CD4-positive, alpha-beta memory T cell (primary cell): ENCODE measurements around the gene ZWILCH. TPM values are rescaled to one million over a fixed set of nuclear protein-coding genes. Genes with fewer than 3 reads are reported as not detected.
"Not testable (repeated sequence)": the region's sequence is repeated elsewhere in the genome, so short reads cannot be mapped to it uniquely, and the experiment has no call there.

Source experiments
- CTCF ChIA-PET: fragments of 350-600 bp; sonication (Branson Sonifier 250); formaldehyde crosslinking; loops from one replicate; lab custom pipeline; 2021; ENCODE audit warnings: inconsistent platforms; ENCODE audit not compliant: partially characterized antibody; lab: Charles Lee
- POLR2A ChIA-PET: fragments of 350-600 bp; sonication (Branson Sonifier 250); formaldehyde crosslinking; loops from one replicate; lab custom pipeline; 2021; ENCODE audit not compliant: partially characterized antibody; lab: Charles Lee
- DNase-seq, 5 donors: peaks; one replicate each; pipeline versions ENCODE4 v3.0.0 to v3.0.0-alpha.2; 2020 to 2022; ENCODE audit warnings: mixed read lengths in 1 of 5
- H3K27ac ChIP-seq: one replicate; pipeline ENCODE4 v1.7.0; 2013; ENCODE audit warnings: low read depth, low read length
- H3K27me3 ChIP-seq: 2 replicates; pipeline ENCODE4 v1.7.0; 2013; ENCODE audit warnings: mild to moderate bottlenecking, low read length, moderate library complexity; ENCODE audit not compliant: insufficient read depth
- H3K36me3 ChIP-seq: 2 replicates; pipeline ENCODE4 v1.7.0; 2013; ENCODE audit warnings: mild to moderate bottlenecking, low read length, moderate library complexity; ENCODE audit not compliant: insufficient read depth
- H3K4me1 ChIP-seq: 2 replicates; pipeline ENCODE4 v1.7.0; 2013; ENCODE audit warnings: mild to moderate bottlenecking, low read length, moderate library complexity; ENCODE audit not compliant: insufficient read depth
- H3K4me3 ChIP-seq, 2 donors: one replicate each; pipeline ENCODE4 v1.7.0; 2013; ENCODE audit warnings: low read length in 2 of 2, mild to moderate bottlenecking in 1 of 2
- H3K9me3 ChIP-seq, 2 donors: one replicate each; pipeline ENCODE4 v1.7.0; 2013; ENCODE audit warnings: low read length in 2 of 2, control low read depth in 1 of 2; ENCODE audit not compliant: control insufficient read depth in 1 of 2
- H3K27ac Mint-ChIP-seq, 7 donors: one replicate each; pipeline ENCODE4 v1.8.0; 2020 to 2021; ENCODE audit warnings: mixed read lengths in 7 of 7, mild to moderate bottlenecking in 6 of 7, inconsistent platforms in 3 of 7, moderate library complexity in 3 of 7
- H3K27me3 Mint-ChIP-seq, 2 donors: one replicate each; pipeline ENCODE4 v1.8.0; 2020 to 2021; ENCODE audit warnings: mixed read lengths in 2 of 2
- H3K36me3 Mint-ChIP-seq, 2 donors: one replicate each; pipeline ENCODE4 v1.8.0; 2020 to 2021; ENCODE audit warnings: mixed read lengths in 2 of 2, inconsistent platforms in 1 of 2, mild to moderate bottlenecking in 1 of 2
- H3K4me1 Mint-ChIP-seq, 4 donors: one replicate each; pipeline ENCODE4 v1.8.0; 2020 to 2021; ENCODE audit warnings: mixed read lengths in 4 of 4, mild to moderate bottlenecking in 1 of 4
- H3K4me3 Mint-ChIP-seq, 8 donors: one replicate each; pipeline ENCODE4 v1.8.0; 2020 to 2021; ENCODE audit warnings: mixed read lengths in 8 of 8, mild to moderate bottlenecking in 7 of 8, moderate library complexity in 6 of 8, inconsistent platforms in 3 of 8
- H3K9me3 Mint-ChIP-seq, 8 donors: one replicate each; pipeline ENCODE4 v1.8.0; 2020 to 2021; ENCODE audit warnings: mixed read lengths in 8 of 8, mild to moderate bottlenecking in 5 of 8, inconsistent platforms in 3 of 8, moderate library complexity in 1 of 8
- intact Hi-C: fragments of 100-400 bp; cut with micrococcal nuclease; formaldehyde crosslinking; loops from one replicate; pipeline ENCODE4 v1.15.1; 2023
- polyA plus RNA-seq, 2 donors: library from polyadenylated mRNA; unstranded; fragments of 300-500 nt; fragmentation: Illumina TruSeq; gene quantifications; one replicate each; pipeline ENCODE4 v1.2.3, GENCODE V29; 2021
- total RNA-seq, 2 experiments: library from RNA; stranded (reverse); gene quantifications; one replicate each; pipeline ENCODE4 v1.2.3, GENCODE V29; 2021

Gene ZWILCH
- total and polyA plus RNA-seq, 4 experiments from 2014 or later = 5.1 to 7.2 (median 6.4) TPM

DNA sequence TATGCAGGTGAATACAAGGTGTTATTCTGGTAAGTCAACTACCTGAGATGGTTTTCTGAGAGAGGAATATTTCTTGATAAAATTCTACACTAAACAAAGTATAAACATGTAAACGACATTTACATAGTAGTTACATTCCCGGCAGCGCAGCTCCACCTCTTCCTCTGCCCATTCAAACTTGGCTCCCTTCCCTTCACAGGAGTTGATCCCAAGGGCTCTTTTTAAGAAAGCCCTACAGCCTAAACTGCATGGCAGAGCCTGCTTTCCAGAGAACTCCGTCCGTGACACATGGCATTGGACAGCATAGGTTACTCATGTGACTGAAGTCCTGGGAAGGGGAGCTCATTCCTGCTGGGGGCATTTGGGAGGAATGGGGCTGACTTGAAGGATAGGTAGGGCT lies 82.6 kb downstream of the ZWILCH start:
- Histone ChIP-seq H3K36me3 (no peaks in the 10 kb centered on the region), H3K4me3 (no peak overlapping the region), H3K27ac (no peak overlapping the region), H3K27me3 (no peaks in the 10 kb centered on the region), H3K4me1 (no peaks in the 10 kb centered on the region), H3K9me3 (no peaks in the 10 kb centered on the region)
- Mint-ChIP-seq H3K36me3 (no peaks in the 10 kb centered on the region), H3K4me1 (no peaks in the 10 kb centered on the region), H3K27ac (no peak overlapping the region), H3K9me3 (no peaks in the 10 kb centered on the region), H3K27me3 (peaks cover 13 to 15% of the 10 kb centered on the region in 2 donors), H3K4me3 (no peak overlapping the region)
- CTCF ChIA-PET = interaction anchor here (1.0 kb wide), 1 partner anchor 264 kb away, joined by 3 read pairs; no protein-coding TSS in a partner anchor
- intact Hi-C loops = no loop called here
- POLR2A ChIA-PET = no interaction called here
- DNase-seq = no peak

GRCh38 chr15:66588537-66588936 lies 83.4 kb downstream of the ZWILCH start:
- Mint-ChIP-seq H3K27ac (no peak overlapping the region), H3K36me3 (no peaks in the 10 kb centered on the region), H3K4me1 (no peaks in the 10 kb centered on the region), H3K4me3 (no peak overlapping the region), H3K9me3 (no peaks in the 10 kb centered on the region), H3K27me3 (peaks cover 16 to 21% of the 10 kb centered on the region in 2 donors)
- H3K4me1 ChIP-seq = no peaks in the 10 kb centered on the region
- ChIA-PET CTCF (interaction anchor here (1.0 kb wide), 1 partner anchor 263 kb away, joined by 3 read pairs; no protein-coding TSS in a partner anchor), POLR2A (no interaction called here)
- no peak for DNase-seq
- no peak overlapping the region for H3K27ac ChIP-seq
- intact Hi-C loops = no loop called here
- H3K9me3 ChIP-seq = no peaks in the 10 kb centered on the region
- H3K27me3 ChIP-seq = no peaks in the 10 kb centered on the region
- no peaks in the 10 kb centered on the region for H3K36me3 ChIP-seq
- H3K4me3 ChIP-seq = no peak overlapping the region

DNA sequence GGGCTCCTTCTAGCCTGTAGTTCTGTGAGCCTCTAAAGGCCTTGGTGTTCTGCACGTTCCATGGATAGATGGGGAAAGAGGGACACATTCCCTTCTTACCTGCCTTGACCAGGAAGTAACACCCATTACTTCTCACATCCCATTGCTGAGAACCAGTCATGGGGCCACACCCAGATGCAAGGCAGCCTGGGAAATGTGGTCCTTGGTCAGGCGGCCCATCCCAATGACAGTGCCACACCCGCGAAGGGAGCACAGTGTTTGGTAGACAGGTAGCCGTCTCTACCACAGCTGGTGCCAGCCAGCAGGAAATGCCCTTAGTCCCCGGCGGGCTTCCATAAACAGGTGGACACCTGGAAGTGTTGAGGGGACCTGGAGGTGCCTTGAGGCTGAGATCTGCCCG lies 83.8 kb downstream of the ZWILCH start:
- ChIA-PET POLR2A (no interaction called here), CTCF (no interaction called here)
- H3K9me3 Mint-ChIP-seq = no peaks in the 10 kb centered on the region
- no peaks in the 10 kb centered on the region for H3K36me3 ChIP-seq
- no peak overlapping the region for H3K4me3 ChIP-seq
- no peak overlapping the region for H3K4me3 Mint-ChIP-seq
- peaks cover 16 to 23% of the 10 kb centered on the region in 2 donors for H3K27me3 Mint-ChIP-seq
- H3K4me1 ChIP-seq = no peaks in the 10 kb centered on the region
- no peak for DNase-seq
- no peaks in the 10 kb centered on the region for H3K36me3 Mint-ChIP-seq
- no peak overlapping the region for H3K27ac Mint-ChIP-seq
- no peaks in the 10 kb centered on the region for H3K4me1 Mint-ChIP-seq
- H3K27me3 ChIP-seq = no peaks in the 10 kb centered on the region
- intact Hi-C loops = no loop called here
- H3K27ac ChIP-seq = no peak overlapping the region
- H3K9me3 ChIP-seq = no peaks in the 10 kb centered on the region

DNA sequence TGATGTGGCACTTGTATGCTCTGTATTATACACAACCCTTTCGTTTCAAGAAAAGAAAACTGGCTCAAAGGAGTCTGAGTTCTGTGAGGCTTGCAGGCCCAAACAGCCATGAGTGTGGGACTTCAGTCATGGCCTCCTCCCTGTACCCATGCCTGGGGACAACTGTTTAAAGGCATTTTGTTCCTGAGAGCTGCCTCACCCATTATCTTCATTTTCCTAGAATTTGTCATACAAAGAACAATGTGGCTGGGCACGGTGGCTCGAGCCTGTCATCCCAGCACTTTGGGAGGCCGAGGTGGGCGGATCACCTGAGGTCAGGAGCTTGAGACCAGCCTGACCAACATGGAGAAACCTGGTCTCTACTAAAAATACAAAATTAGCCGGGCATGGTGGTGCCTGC lies 84.3 kb downstream of the ZWILCH start:
- H3K4me3 ChIP-seq, H3K27me3 ChIP-seq, POLR2A ChIA-PET, H3K27ac Mint-ChIP-seq, CTCF ChIA-PET, H3K4me1 ChIP-seq, H3K9me3 ChIP-seq, intact Hi-C loops, H3K36me3 ChIP-seq, H3K9me3 Mint-ChIP-seq, H3K27ac ChIP-seq, DNase-seq, H3K4me1 Mint-ChIP-seq, H3K4me3 Mint-ChIP-seq, H3K36me3 Mint-ChIP-seq: not testable (repeated sequence)
- H3K27me3 Mint-ChIP-seq = peaks cover 15 to 21% of the 10 kb centered on the region in 2 donors

- Mint-ChIP-seq H3K9me3 (no peaks in the 10 kb centered on the region), H3K27ac (no peak overlapping the region), H3K4me1 (no peaks in the 10 kb centered on the region), H3K4me3 (no peak overlapping the region), H3K27me3 (peaks cover 15 to 21% of the 10 kb centered on the region in 2 donors), H3K36me3 (no peaks in the 10 kb centered on the region)
- Histone ChIP-seq H3K9me3 (no peaks in the 10 kb centered on the region), H3K4me3 (no peak overlapping the region), H3K4me1 (no peaks in the 10 kb centered on the region), H3K27ac (no peak overlapping the region), H3K36me3 (no peaks in the 10 kb centered on the region), H3K27me3 (no peaks in the 10 kb centered on the region)
- no peak for DNase-seq
- intact Hi-C loops = no loop called here
- ChIA-PET CTCF (no interaction called here), POLR2A (no interaction called here)
Measured at GRCh38 chr15:66590435-66590834, 85.3 kb downstream of the ZWILCH start.

GRCh38 chr15:66591322-66591862 lies 86.3 kb downstream of the ZWILCH start:
- H3K4me3 Mint-ChIP-seq = no peak overlapping the region
- intact Hi-C loops = no loop called here
- Histone ChIP-seq H3K4me3 (no peak overlapping the region), H3K9me3 (no peaks in the 10 kb centered on the region), H3K27me3 (no peaks in the 10 kb centered on the region), H3K36me3 (no peaks in the 10 kb centered on the region), H3K27ac (no peak overlapping the region), H3K4me1 (no peaks in the 10 kb centered on the region)
- no peaks in the 10 kb centered on the region for H3K4me1 Mint-ChIP-seq
- no peak overlapping the region for H3K27ac Mint-ChIP-seq
- no peaks in the 10 kb centered on the region for H3K9me3 Mint-ChIP-seq
- ChIA-PET POLR2A (no interaction called here), CTCF (no interaction called here)
- DNase-seq = no peak
- peaks cover 13 to 19% of the 10 kb centered on the region in 2 donors for H3K27me3 Mint-ChIP-seq
- H3K36me3 Mint-ChIP-seq = no peaks in the 10 kb centered on the region

DNA sequence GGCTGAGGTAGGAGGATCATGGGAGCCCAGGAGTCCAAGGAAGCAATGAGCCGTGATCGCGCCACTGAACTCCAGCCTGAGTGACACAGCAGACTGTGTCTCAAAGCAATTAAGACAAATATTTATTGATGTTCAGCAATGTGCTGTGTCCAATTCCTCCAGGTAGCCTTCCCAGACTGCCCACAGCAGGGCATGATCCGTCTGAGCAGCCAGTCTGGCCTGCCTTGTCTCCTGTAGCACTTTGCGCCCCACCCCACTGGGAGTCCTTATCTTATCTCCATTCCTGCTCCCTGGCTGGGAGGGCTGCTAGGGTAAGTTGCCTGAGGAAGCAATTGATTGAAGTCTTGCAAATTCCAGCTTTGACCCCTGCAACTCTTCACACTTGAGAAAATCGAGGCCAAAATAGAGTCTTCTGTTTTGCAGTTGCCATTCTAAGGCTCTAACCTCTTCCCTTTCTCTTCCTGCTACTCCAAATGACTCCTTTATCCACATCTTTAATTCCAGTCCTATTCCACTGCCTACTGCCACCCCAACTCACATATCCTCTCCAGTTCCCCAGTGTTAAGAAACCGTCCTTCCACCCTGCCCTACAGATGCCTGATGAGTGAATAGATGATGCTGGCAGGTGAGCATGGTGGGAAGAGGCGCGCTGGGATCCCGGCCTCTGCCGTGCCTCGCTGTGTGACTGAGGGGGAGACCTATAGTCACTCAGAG lies 87.5 kb downstream of the ZWILCH start:
- Mint-ChIP-seq H3K4me3 (no peak overlapping the region), H3K9me3 (no peaks in the 10 kb centered on the region), H3K4me1 (no peaks in the 10 kb centered on the region), H3K27me3 (peaks cover 13 to 18% of the 10 kb centered on the region in 2 donors), H3K36me3 (no peaks in the 10 kb centered on the region), H3K27ac (no peak overlapping the region)
- Histone ChIP-seq H3K4me1 (no peaks in the 10 kb centered on the region), H3K27ac (no peak overlapping the region), H3K9me3 (no peaks in the 10 kb centered on the region), H3K4me3 (no peak overlapping the region), H3K36me3 (no peaks in the 10 kb centered on the region), H3K27me3 (no peaks in the 10 kb centered on the region)
- POLR2A ChIA-PET = no interaction called here
- DNase-seq = no peak
- intact Hi-C loops = no loop called here
- CTCF ChIA-PET = no interaction called here
